Measurements from ENCODE around the gene NCS1. TPM values are rescaled to one million over a fixed set of nuclear protein-coding genes. Genes with fewer than 3 reads are reported as not detected.
A peak's percentile ranks its signal among the peaks of the same experiment; 100 is the strongest.

Gene NCS1
- total RNA-seq, 1 donor from 2014 or later = 20.1 TPM

GRCh38 chr9:130229759-130230158 lies 57.6 kb downstream of the NCS1 start:
- Mint-ChIP-seq H3K36me3 (ENCODE audit: low read depth, unreplicated experiment) (peaks cover 12% of the 10 kb centered on the region), H3K9me3 (ENCODE audit: unreplicated experiment) (no peaks in the 10 kb centered on the region), H3K4me1 (ENCODE audit: unreplicated experiment) (no peaks in the 10 kb centered on the region), H3K4me3 (ENCODE audit: unreplicated experiment) (no peak overlapping the region), H3K27me3 (ENCODE audit: unreplicated experiment) (peaks cover 3% of the 10 kb centered on the region), H3K27ac (ENCODE audit: unreplicated experiment) (no peak overlapping the region)
- TF ChIP-seq CTCF (IDR thresholded peaks at IDR 0.05; ENCODE audit: unreplicated experiment) = no peak
- DNase-seq (ENCODE audit: low spot score) = no peak

- TF ChIP-seq CTCF (IDR thresholded peaks at IDR 0.05; ENCODE audit: unreplicated experiment) = no peak
- H3K4me1 Mint-ChIP-seq (ENCODE audit: unreplicated experiment) = no peaks in the 10 kb centered on the region
- H3K9me3 Mint-ChIP-seq (ENCODE audit: unreplicated experiment) = no peaks in the 10 kb centered on the region
- no peak overlapping the region for H3K4me3 Mint-ChIP-seq (ENCODE audit: unreplicated experiment)
- peak overlapping the region; percentile 30 for H3K27ac Mint-ChIP-seq (ENCODE audit: unreplicated experiment)
- DNase-seq (ENCODE audit: low spot score) = no peak
- peaks cover 12% of the 10 kb centered on the region for H3K36me3 Mint-ChIP-seq (ENCODE audit: low read depth, unreplicated experiment)
- peaks cover under 1% of the 10 kb centered on the region for H3K27me3 Mint-ChIP-seq (ENCODE audit: unreplicated experiment)
Measured at GRCh38 chr9:130230631-130231030, 58.4 kb downstream of the NCS1 start.

GRCh38 chr9:130232899-130233586 lies 60.8 kb downstream of the NCS1 start:
- H3K27me3 Mint-ChIP-seq (ENCODE audit: unreplicated experiment) = no peaks in the 10 kb centered on the region
- peak overlapping the region; percentile 56 for H3K4me3 Mint-ChIP-seq (ENCODE audit: unreplicated experiment)
- H3K4me1 Mint-ChIP-seq (ENCODE audit: unreplicated experiment) = peaks cover 12% of the 10 kb centered on the region
- DNase-seq (ENCODE audit: low spot score) = no peak
- no peak for TF ChIP-seq CTCF (IDR thresholded peaks at IDR 0.05; ENCODE audit: unreplicated experiment)
- no peaks in the 10 kb centered on the region for H3K9me3 Mint-ChIP-seq (ENCODE audit: unreplicated experiment)
- no peak overlapping the region for H3K27ac Mint-ChIP-seq (ENCODE audit: unreplicated experiment)
- H3K36me3 Mint-ChIP-seq (ENCODE audit: low read depth, unreplicated experiment) = peaks cover under 1% of the 10 kb centered on the region

DNA sequence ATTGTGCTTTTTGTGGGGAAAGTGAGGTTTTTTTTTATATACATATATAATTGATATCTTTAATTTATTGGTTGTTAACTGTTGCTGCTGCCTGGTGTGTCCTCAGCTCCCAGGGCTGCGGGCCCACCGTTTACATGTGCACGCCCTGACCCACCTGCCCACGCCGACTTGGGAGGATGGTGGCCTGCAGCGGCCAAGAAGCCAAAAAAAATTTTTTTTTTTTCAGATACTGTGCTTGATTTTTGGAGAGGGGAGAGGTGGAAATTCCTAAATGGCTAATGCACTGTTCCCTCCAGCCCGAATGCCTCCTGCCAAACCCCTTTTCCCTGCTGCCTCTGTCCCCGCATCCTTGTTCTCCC lies 61.4 kb downstream of the NCS1 start:
- Mint-ChIP-seq H3K36me3 (ENCODE audit: low read depth, unreplicated experiment) (no peaks in the 10 kb centered on the region), H3K9me3 (ENCODE audit: unreplicated experiment) (no peaks in the 10 kb centered on the region), H3K4me3 (ENCODE audit: unreplicated experiment) (peak overlapping the region; percentile 56), H3K4me1 (ENCODE audit: unreplicated experiment) (peaks cover 12% of the 10 kb centered on the region), H3K27me3 (ENCODE audit: unreplicated experiment) (no peaks in the 10 kb centered on the region), H3K27ac (ENCODE audit: unreplicated experiment) (no peak overlapping the region)
- no peak for DNase-seq (ENCODE audit: low spot score)
- no peak for TF ChIP-seq CTCF (IDR thresholded peaks at IDR 0.05; ENCODE audit: unreplicated experiment)

DNA sequence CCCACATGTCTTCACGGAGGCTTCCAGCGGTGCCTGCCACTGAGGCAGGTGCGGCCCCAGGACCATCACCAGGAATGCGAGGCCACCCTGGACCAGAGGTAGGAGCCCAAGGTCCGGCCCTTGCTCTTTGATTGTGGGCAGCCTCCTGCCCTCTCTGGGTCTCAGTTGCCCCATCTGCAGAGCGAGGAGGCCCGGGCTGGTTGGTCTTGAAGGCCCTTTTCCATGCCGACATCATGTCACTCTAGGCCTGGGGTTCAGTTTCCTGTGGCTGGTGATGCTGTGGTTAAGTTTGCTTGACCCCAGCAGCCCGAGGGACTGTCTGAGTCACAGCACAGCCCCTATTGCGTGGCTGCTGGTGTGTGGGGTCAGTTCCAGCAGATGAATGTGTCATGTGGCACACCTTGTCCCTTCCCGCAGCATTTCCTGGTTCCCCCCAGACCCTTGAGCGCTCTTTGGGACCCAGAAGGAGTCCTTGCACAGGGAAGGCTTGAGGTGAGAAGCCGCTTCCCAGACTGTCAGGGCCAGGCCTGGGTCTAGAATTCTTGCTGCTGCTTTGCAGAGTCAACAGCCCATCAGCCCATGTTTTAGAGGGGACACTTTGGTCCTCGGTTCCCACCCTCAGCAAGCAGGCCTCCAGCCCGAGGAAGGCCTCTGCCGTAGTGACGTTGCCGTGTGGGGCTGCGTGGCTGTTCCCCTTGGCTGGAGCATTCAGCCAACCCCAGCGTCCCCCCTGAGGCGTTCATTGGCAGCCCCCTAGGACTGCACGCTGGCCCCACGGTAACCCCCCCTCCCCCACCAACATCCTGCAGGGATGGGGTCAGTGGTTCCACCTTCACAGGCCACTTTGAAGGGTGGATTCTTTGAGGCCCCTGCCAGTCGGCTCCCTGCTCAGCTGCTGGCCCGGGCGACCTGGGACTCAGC lies 62.4 kb downstream of the NCS1 start:
- Mint-ChIP-seq H3K27ac (ENCODE audit: unreplicated experiment) (no peak overlapping the region), H3K27me3 (ENCODE audit: unreplicated experiment) (no peaks in the 10 kb centered on the region), H3K4me1 (ENCODE audit: unreplicated experiment) (peaks cover 12% of the 10 kb centered on the region), H3K36me3 (ENCODE audit: low read depth, unreplicated experiment) (no peaks in the 10 kb centered on the region), H3K4me3 (ENCODE audit: unreplicated experiment) (no peak overlapping the region), H3K9me3 (ENCODE audit: unreplicated experiment) (no peaks in the 10 kb centered on the region)
- TF ChIP-seq CTCF (IDR thresholded peaks at IDR 0.05; ENCODE audit: unreplicated experiment) = no peak
- no peak for DNase-seq (ENCODE audit: low spot score)

All from endothelial cell (in vitro differentiated cells).